K562 (cell line): ENCODE measurements around the gene ZNF346. TPM values are rescaled to one million over a fixed set of nuclear protein-coding genes. Genes with fewer than 3 reads are reported as not detected.

Source experiments
- ATF2 ChIP-seq: sonication (generic); formaldehyde crosslinking; IDR thresholded peaks from 2 replicates; pipeline ENCODE4 v1.8.1; 2022; ENCODE audit warnings: missing genetic modification reagents
- BCLAF1 ChIP-seq, 2 experiments: fragments of 450-650 bp in 1 of 2; IDR thresholded peaks; 2 replicates each; pipeline ENCODE4 v1.6.1; 2011 to 2017; ENCODE audit warnings: low read depth in 2 of 2, antibody characterized with exemption in 1 of 2, borderline replicate concordance in 1 of 2, low read length in 1 of 2, mild to moderate bottlenecking in 1 of 2, mixed read lengths in 1 of 2; ENCODE audit not compliant: control insufficient read depth in 1 of 2
- CCAR2 ChIP-seq: fragments of 200-400 bp; formaldehyde crosslinking; IDR thresholded peaks from 2 replicates; pipeline ENCODE4 v1.6.1; 2017; ENCODE audit warnings: mild to moderate bottlenecking, low read depth, low read length
- EWSR1 ChIP-seq: fragments of 450-650 bp; IDR thresholded peaks from 2 replicates; pipeline ENCODE4 v1.6.1; 2018; ENCODE audit warnings: borderline replicate concordance, mild to moderate bottlenecking, low read depth, moderate library complexity; ENCODE audit not compliant: partially characterized antibody
- HMGN3 ChIP-seq: IDR thresholded peaks from 2 replicates; pipeline ENCODE4 v1.6.1; 2011; ENCODE audit warnings: borderline replicate concordance, low read depth, mild to moderate bottlenecking, mixed read lengths, low read length; ENCODE audit not compliant: insufficient read length; ENCODE audit errors: extremely low read depth
- MTA2 ChIP-seq: fragments of 450-650 bp; IDR thresholded peaks from 2 replicates; pipeline ENCODE4 v1.6.1; 2016; ENCODE audit warnings: low read depth
- POLR2B ChIP-seq: fragments of 450-650 bp; IDR thresholded peaks from 2 replicates; pipeline ENCODE4 v1.6.1; 2018; ENCODE audit warnings: low read depth; ENCODE audit not compliant: partially characterized antibody
- SAFB ChIP-seq: fragments of 200-400 bp; formaldehyde crosslinking; IDR thresholded peaks from 2 replicates; pipeline ENCODE4 v1.6.1; 2017; ENCODE audit warnings: low read depth, low read length, borderline replicate concordance
- SP2 ChIP-seq: IDR thresholded peaks from 2 replicates; pipeline ENCODE4 v1.6.1; 2011; ENCODE audit warnings: mild to moderate bottlenecking, low read depth, low read length, moderate library complexity; ENCODE audit not compliant: poor library complexity, severe bottlenecking; ENCODE audit errors: extremely low read depth
- TEAD4 ChIP-seq, 2 experiments: sonication (generic) in 1 of 2; formaldehyde crosslinking in 1 of 2; IDR thresholded peaks; 2 replicates each; pipeline versions ENCODE4 v1.6.1 to v1.8.0; 2012 to 2022; ENCODE audit warnings: borderline replicate concordance in 1 of 2, inconsistent platforms in 1 of 2, low read length in 1 of 2, mild to moderate bottlenecking in 1 of 2, missing genetic modification reagents in 1 of 2
- THAP12 ChIP-seq: fragments of 250-450 bp; sonication (Bioruptor Pico); IDR thresholded peaks from 2 replicates; pipeline ENCODE4 v1.9.0; 2021; ENCODE audit warnings: mild to moderate bottlenecking, inconsistent platforms
- ZNF311 ChIP-seq: fragments of 250-450 bp; sonication (Bioruptor Pico); IDR thresholded peaks from 2 replicates; pipeline ENCODE4 v1.4.0; 2020; ENCODE audit warnings: mild to moderate bottlenecking, moderate library complexity
- ZNF445 ChIP-seq: fragments of 250-450 bp; sonication (Bioruptor Pico); IDR thresholded peaks from 2 replicates; pipeline ENCODE4 v1.4.0; 2020; ENCODE audit warnings: low read depth, mild to moderate bottlenecking, moderate library complexity
- ZNF561 ChIP-seq: fragments of 450-650 bp; formaldehyde crosslinking; conservative IDR thresholded peaks from 2 replicates; pipeline ENCODE4 v1.4.0; 2020; ENCODE audit warnings: mild to moderate bottlenecking, moderate library complexity
- polyA plus RNA-seq, 8 experiments: library from polyadenylated mRNA; depleted of rRNA in 4 of 8; stranded (reverse) in 5 of 8; unstranded in 3 of 8; fragments of >200 nt; fragmentation: Nextera tagmentation in 2 of 8; fragmentation: Illumina TruSeq in 1 of 8; extraction: Ambion mirVana in 2 of 8; extraction: Trizol in 1 of 8; gene quantifications; 2 replicates each; pipeline versions ENCODE4 v1.2.1 to v1.2.3, GENCODE V29; 2011 to 2014; ENCODE audit warnings: inconsistent platforms in 1 of 8, missing spikeins in 1 of 8
- total RNA-seq, 7 experiments: library from RNA; depleted of rRNA in 6 of 7; stranded (reverse); fragments of >200 nt in 6 of 7; fragmentation: Illumina TruSeq in 2 of 7; extraction: Trizol in 2 of 7; gene quantifications; 2 replicates each; pipeline versions ENCODE4 v1.2.1 to v1.2.3, GENCODE V29; 2011 to 2021; ENCODE audit warnings: low replicate concordance in 1 of 7

The ZNF346 gene
- total and polyA plus RNA-seq, 9 of the 15 experiments (the other 6 are each of a cell fraction or from before 2014, with no cell fraction given), result 5.0 to 25.1 (median 20.1) TPM

GRCh38 chr5:177006265-177006972 lies 16.1 kb upstream of the ZNF346 start, which contains the start of gene UIMC1 (continued):
- TF ChIP-seq THAP12 (CRISPR knock-in tag), result no peak
- peak; percentile 28; the same call in 1 of the 2 replicates for TF ChIP-seq ATF2 (CRISPR knock-in tag)
- TF ChIP-seq SP2, result no peak
- peak; percentile 48 for TF ChIP-seq HMGN3
- TF ChIP-seq TEAD4 (IDR thresholded peaks at IDR 0.05; ENCODE audit: low read length), result peak; percentile 30; the same call in 1 of the 2 replicates
- no peak for TF ChIP-seq TEAD4 (CRISPR knock-in tag; IDR thresholded peaks at IDR 0.05; ENCODE audit: borderline replicate concordance)
- no peak for TF ChIP-seq MTA2
- TF ChIP-seq BCLAF1 (IDR thresholded peaks at IDR 0.05; ENCODE audit: borderline replicate concordance in 1 of 2, control insufficient read depth in 1 of 2, low read depth in 2 of 2, low read length in 1 of 2), result peak in 1 of 2 experiments; percentile 89; a peak in 2 of 4 replicates
- no peak for TF ChIP-seq ZNF561 (CRISPR knock-in tag)
- no peak for TF ChIP-seq SAFB
- no peak for TF ChIP-seq EWSR1
- TF ChIP-seq ZNF445 (CRISPR knock-in tag), result no peak
- TF ChIP-seq ZNF311 (CRISPR knock-in tag), result no peak
- no peak for TF ChIP-seq CCAR2
- TF ChIP-seq POLR2B, result peak; percentile 32
